Midbrain (tissue), 1 donor: ENCODE measurements around the gene PSMD11.
"Not testable (repeated sequence)": the region's sequence is repeated elsewhere in the genome, so short reads cannot be mapped to it uniquely, and the experiment has no call there.

ENCODE experiments used
- DNase-seq: peaks from one replicate; lab custom pipeline; 2025; lab: John Stamatoyannopoulos, UW

PSMD11 gene

DNA sequence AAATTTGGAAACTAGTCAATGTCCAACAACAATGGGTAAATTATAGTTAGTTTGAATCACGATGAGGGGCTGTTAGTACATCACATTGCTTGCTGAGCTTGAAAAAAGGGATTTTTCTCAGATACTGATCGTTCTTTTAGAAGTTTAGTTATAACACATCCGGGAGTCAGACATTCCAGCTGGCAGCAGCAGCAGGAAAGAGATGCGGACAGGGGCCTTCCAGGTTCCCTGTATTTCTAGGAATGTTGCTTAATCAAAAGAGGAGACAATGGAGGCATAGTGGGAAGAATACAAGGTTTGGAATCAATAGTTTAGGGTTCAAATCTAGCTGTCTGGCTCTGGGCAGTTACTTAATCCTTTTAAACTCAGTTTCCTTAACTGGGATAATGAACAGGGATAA is 70.3 kb downstream of the PSMD11 start:
- DNase-seq, result no peak

- DNase-seq, result peak; percentile 11
Measured at GRCh38 chr17:32515677-32516383, 71.5 kb downstream of the PSMD11 start.

- no peak for DNase-seq
Measured at GRCh38 chr17:32516450-32516849, 72.1 kb downstream of the PSMD11 start.

GRCh38 chr17:32516940-32517701 is 72.8 kb downstream of the PSMD11 start:
- peak; percentile 13 for DNase-seq

- DNase-seq, result no peak
Measured at GRCh38 chr17:32517982-32518381, 73.7 kb downstream of the PSMD11 start.

GRCh38 chr17:32518646-32519227 is 74.4 kb downstream of the PSMD11 start:
- DNase-seq, result no peak

DNA sequence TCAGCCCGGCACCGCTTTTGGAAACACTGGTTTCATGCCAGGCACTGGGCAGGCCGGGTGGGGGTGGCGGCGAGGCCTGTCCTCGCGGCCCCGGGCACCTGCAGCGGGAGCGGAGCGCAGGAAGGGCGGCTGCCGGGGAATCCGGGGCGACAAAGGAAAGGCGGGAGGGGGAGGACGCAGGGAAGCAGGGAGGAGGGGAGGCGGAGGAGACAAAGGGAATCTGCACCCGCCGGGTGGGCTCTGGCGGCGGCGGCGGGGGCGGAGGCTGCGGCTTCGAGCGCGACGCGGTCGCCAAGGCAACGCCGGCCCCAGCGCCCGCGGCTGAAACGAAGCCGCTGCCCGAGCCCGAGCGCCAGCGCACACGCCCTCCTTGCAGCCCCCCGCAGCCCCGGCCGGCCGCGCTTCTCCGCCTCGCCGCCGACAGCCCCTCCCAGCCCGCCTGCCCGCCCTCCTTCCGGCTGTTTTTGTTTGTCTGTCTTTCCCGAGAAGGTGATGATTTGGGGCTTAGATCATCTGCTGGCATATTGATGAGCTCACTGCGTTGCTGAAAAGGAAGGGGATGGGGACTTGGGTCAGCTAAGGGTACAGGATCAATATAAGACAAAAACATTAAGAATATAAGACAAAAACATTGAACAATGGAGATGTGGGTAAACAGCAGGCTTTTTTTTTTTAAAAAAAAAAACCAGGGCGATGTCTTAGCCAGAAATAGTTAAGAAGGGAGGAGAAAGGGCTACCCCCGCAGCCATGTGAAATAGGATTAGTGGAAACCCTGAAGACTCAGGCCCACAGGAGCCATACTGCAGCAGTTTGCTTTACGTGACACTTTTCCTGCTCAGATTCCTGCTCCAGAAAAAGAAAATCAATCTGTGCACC is 75.2 kb downstream of the PSMD11 start:
- peak; percentile 22 for DNase-seq

- no peak for DNase-seq
Measured at GRCh38 chr17:32520104-32520701, 75.9 kb downstream of the PSMD11 start.

- no peak for DNase-seq
Measured at GRCh38 chr17:32520737-32521404, 76.6 kb downstream of the PSMD11 start.

DNA sequence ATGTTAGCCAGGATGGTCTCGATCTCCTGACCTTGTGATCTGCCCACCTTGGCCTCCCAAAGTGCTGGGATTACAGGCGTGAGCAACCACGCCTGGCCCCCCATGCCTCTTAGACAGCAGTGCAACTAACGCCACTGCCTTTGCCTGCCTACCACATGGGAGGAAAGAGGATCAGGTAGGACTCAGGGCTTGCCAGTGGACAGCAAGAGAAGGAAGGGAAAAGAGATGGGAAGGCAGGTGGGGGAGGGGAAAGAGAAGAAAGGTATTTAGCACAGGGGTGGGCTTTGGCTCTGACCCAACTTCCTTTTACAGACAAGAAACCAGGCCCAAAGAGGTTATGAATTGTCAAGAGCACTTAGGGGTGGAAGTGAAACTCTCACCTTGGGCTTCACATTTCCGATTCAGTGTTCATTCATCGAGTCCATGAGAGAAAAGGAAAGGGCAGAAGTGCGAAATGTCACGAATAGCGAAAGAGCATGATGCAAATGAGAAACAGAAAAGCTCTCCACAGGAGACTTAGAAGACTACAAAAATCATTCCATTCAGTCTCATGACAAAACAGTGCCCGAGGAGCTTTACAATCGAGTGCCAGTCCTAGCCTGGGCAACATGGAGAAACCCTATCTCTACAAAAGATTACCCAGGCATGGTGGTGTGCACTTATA is 78.8 kb downstream of the PSMD11 start:
- no peak for DNase-seq

DNA sequence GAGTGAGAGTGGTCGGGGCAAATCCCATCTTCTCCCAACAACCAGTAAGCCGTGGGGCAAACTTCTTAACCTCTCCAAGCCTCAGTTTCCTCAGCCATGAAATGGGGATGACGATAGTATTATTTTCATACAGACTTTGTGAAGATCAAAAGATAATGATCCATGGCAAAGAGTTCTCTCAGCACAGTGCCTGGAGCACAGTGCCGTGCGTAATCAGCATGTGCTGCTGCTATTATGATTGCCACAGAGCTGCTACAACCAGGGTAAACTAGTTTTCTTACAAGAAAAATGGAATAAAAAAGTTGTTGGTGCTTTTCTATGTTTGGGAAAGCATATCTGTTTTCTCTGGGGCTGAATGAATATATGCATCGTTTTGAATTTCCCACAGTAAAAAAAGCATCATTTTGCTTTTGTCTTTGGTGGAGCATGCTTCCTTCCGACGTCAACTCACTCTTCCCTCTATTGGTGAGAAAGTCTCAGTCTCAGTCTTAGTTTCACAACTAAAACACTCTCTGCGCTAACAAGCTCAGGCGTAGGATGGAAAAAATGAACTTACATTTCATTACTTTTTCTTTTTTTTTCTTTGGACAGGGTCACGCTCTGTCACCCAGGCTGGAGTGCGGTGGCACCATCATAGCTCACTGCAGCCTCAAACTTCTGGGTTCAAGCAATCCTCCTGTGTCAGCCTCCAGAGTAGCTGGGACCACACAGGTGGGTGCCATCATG is 79.7 kb downstream of the PSMD11 start:
- no peak for DNase-seq

DNA sequence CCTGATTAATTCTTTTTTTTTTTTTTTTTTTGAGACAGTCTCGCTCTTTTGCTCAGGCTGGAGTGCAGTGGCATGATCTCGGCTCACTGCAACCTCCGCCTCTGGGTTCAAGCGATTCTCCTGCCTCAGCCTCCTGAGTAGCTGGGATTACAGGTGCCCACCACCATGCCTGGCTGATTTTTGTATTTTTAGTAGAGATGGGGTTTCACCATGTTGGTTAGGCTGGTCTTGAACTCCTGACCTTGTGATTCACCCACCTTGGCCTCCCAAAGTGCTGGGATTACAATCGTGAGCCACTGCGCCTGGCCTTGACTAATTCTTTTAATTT is 80.2 kb downstream of the PSMD11 start:
- DNase-seq, result not testable (repeated sequence)

DNA sequence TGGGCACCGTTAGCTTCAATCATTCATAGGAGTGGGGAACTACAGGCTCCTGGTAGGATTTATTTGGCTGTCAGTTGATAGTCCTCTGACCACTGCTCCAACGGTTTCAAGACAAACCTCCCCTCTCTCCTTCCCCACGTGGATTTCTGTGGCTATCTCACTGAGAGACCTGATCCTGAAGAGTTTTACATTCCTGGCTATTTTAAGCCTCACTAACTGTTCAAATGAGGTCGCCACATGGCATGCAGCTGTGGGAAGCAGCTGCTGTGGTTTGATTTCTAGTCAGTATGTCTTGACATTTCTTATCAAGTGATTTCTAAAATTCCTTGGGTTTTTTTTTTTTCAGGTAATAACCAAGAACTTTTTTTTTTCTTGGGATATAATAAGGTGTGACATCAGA is 80.8 kb downstream of the PSMD11 start:
- DNase-seq, result no peak

GRCh38 chr17:32527146-32527545 is 82.8 kb downstream of the PSMD11 start:
- DNase-seq, result no peak

- no peak for DNase-seq
Measured at GRCh38 chr17:32528825-32529224, 84.5 kb downstream of the PSMD11 start.

GRCh38 chr17:32529604-32530003 is 85.3 kb downstream of the PSMD11 start:
- DNase-seq, result no peak
